ENCODE data around the gene PDE4A.
A peak's percentile ranks its signal among the peaks of the same experiment; 100 is the strongest.

Gene PDE4A

DNA sequence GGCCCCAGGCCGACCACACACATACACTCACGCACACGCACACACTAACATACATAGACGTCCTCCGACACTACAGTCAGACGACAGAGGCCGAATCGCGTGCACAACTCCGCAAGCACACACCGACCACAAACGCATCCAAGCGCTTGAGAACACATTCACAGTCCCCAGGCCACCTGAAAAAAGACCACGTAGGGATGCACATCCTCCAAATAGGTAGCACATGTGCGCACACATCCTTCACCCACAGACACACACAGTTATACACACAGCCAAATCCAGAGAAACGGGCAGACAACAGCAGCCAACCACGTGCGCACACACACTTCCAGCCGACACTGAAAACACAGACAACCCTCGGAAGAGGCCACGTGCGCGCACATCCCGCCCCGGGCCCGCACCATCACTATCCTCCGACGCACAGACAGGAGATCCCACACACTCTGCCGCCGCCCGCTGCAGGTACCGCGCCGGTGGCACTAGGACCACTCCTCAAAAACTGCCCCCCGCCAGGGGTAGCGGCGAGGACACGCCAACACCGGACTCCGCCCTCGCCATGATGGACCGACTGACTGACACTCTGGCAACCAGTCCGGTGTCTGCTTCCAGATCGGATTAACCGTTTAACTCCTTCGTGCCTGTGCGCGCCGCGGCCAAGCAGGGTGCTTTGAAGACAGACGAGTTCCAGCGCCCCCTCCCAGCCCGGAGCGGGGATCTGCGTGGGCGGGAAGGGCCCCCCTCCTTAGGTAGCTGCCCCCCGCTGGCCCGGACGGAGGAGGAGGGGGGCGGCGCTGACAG, 493 bp upstream of the PDE4A start:
- Histone ChIP-seq H3K4me3 (ENCODE audit: low read length) (no peak overlapping the region), H3K27me3 (ENCODE audit: control insufficient read depth, insufficient read depth, low read length) (peaks cover 89% of the 10 kb centered on the region), H3K9me3 (ENCODE audit: control insufficient read depth, low read length) (no peaks in the 10 kb centered on the region), H3K36me3 (ENCODE audit: control insufficient read depth, insufficient read depth, low read length) (no peaks in the 10 kb centered on the region), H3K4me1 (ENCODE audit: control insufficient read depth, insufficient read depth, low read length) (peaks cover 19% of the 10 kb centered on the region), H3K9ac (ENCODE audit: low read length) (no peak overlapping the region)

- Histone ChIP-seq H3K4me1 (ENCODE audit: control insufficient read depth, insufficient read depth, low read length) (peaks cover 26% of the 10 kb centered on the region), H3K27me3 (ENCODE audit: control insufficient read depth, insufficient read depth, low read length) (peaks cover 90% of the 10 kb centered on the region), H3K4me3 (ENCODE audit: low read length) (no peak overlapping the region)
Observed at GRCh38 chr19:10421240-10422045, 1.1 kb downstream of the PDE4A start.

GRCh38 chr19:10422046-10422461, 1.7 kb downstream of the PDE4A start:
- Histone ChIP-seq H3K9me3 (ENCODE audit: control insufficient read depth, low read length) (no peaks in the 10 kb centered on the region), H3K4me1 (ENCODE audit: control insufficient read depth, insufficient read depth, low read length) (peaks cover 26% of the 10 kb centered on the region), H3K27me3 (ENCODE audit: control insufficient read depth, insufficient read depth, low read length) (peaks cover 84% of the 10 kb centered on the region), H3K36me3 (ENCODE audit: control insufficient read depth, insufficient read depth, low read length) (no peaks in the 10 kb centered on the region), H3K4me3 (ENCODE audit: low read length) (no peak overlapping the region), H3K9ac (ENCODE audit: low read length) (no peak overlapping the region)

More at GRCh38 chr19:10421240-10422045, 1.1 kb downstream of the PDE4A start:
- Histone ChIP-seq H3K9ac (ENCODE audit: low read length) (no peak overlapping the region), H3K9me3 (ENCODE audit: control insufficient read depth, low read length) (no peaks in the 10 kb centered on the region), H3K36me3 (ENCODE audit: control insufficient read depth, insufficient read depth, low read length) (no peaks in the 10 kb centered on the region)

GRCh38 chr19:10422846-10423245, 2.5 kb downstream of the PDE4A start:
- peaks cover 26% of the 10 kb centered on the region for H3K4me1 ChIP-seq (ENCODE audit: control insufficient read depth, insufficient read depth, low read length)
- no peak overlapping the region for H3K4me3 ChIP-seq (ENCODE audit: low read length)
- no peaks in the 10 kb centered on the region for H3K36me3 ChIP-seq (ENCODE audit: control insufficient read depth, insufficient read depth, low read length)
- H3K27me3 ChIP-seq (ENCODE audit: control insufficient read depth, insufficient read depth, low read length) = peaks cover 76% of the 10 kb centered on the region
- no peak overlapping the region for H3K9ac ChIP-seq (ENCODE audit: low read length)
- no peaks in the 10 kb centered on the region for H3K9me3 ChIP-seq (ENCODE audit: control insufficient read depth, low read length)

- no peaks in the 10 kb centered on the region for H3K36me3 ChIP-seq (ENCODE audit: control insufficient read depth, insufficient read depth, low read length)
- H3K4me3 ChIP-seq (ENCODE audit: low read length) = no peak overlapping the region
- H3K4me1 ChIP-seq (ENCODE audit: control insufficient read depth, insufficient read depth, low read length) = peaks cover 26% of the 10 kb centered on the region
- H3K9me3 ChIP-seq (ENCODE audit: control insufficient read depth, low read length) = no peaks in the 10 kb centered on the region
- H3K27me3 ChIP-seq (ENCODE audit: control insufficient read depth, insufficient read depth, low read length) = peaks cover 63% of the 10 kb centered on the region
- H3K9ac ChIP-seq (ENCODE audit: low read length) = no peak overlapping the region
Observed at GRCh38 chr19:10424011-10424637, 3.8 kb downstream of the PDE4A start.

- Histone ChIP-seq H3K4me3 (ENCODE audit: low read length) (no peak overlapping the region), H3K9ac (ENCODE audit: low read length) (no peak overlapping the region), H3K27me3 (ENCODE audit: control insufficient read depth, insufficient read depth, low read length) (peaks cover 41% of the 10 kb centered on the region), H3K36me3 (ENCODE audit: control insufficient read depth, insufficient read depth, low read length) (no peaks in the 10 kb centered on the region), H3K9me3 (ENCODE audit: control insufficient read depth, low read length) (no peaks in the 10 kb centered on the region), H3K4me1 (ENCODE audit: control insufficient read depth, insufficient read depth, low read length) (peaks cover 27% of the 10 kb centered on the region)
Observed at GRCh38 chr19:10427169-10427568, 6.8 kb downstream of the PDE4A start.

DNA sequence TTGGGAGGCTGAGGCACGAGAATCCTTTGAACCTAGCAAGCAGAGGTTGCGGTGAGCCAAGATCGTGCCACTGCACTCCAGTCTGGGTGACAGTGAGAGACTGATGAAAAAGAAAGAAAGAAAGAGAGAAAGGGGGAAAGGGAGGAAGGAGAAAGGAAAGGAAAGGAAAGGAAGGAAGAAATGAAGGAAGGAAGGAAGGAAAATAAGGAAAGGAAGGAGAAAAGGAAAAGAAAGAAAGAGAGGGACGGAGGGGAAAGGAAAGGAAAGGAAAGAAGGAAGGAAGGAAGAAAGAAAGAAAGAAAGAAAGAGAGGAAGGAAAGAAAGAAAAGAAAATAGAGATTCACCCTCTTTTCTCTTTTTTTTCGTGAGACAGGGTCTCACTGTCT, 8.7 kb downstream of the PDE4A start:
- Histone ChIP-seq H3K27me3 (ENCODE audit: control insufficient read depth, insufficient read depth, low read length) (peaks cover 23% of the 10 kb centered on the region), H3K9ac (ENCODE audit: low read length) (no peak overlapping the region), H3K4me1 (ENCODE audit: control insufficient read depth, insufficient read depth, low read length) (peaks cover 32% of the 10 kb centered on the region), H3K4me3 (ENCODE audit: low read length) (no peak overlapping the region), H3K9me3 (ENCODE audit: control insufficient read depth, low read length) (no peaks in the 10 kb centered on the region), H3K36me3 (ENCODE audit: control insufficient read depth, insufficient read depth, low read length) (no peaks in the 10 kb centered on the region)

GRCh38 chr19:10430505-10431253, 10.3 kb downstream of the PDE4A start:
- Histone ChIP-seq H3K4me1 (ENCODE audit: control insufficient read depth, insufficient read depth, low read length) (peaks cover 16% of the 10 kb centered on the region), H3K9me3 (ENCODE audit: control insufficient read depth, low read length) (no peaks in the 10 kb centered on the region), H3K36me3 (ENCODE audit: control insufficient read depth, insufficient read depth, low read length) (no peaks in the 10 kb centered on the region), H3K27me3 (ENCODE audit: control insufficient read depth, insufficient read depth, low read length) (peaks cover 10% of the 10 kb centered on the region), H3K9ac (ENCODE audit: low read length) (peak overlapping the region; percentile 62), H3K4me3 (ENCODE audit: low read length) (peak overlapping the region; percentile 77)

DNA sequence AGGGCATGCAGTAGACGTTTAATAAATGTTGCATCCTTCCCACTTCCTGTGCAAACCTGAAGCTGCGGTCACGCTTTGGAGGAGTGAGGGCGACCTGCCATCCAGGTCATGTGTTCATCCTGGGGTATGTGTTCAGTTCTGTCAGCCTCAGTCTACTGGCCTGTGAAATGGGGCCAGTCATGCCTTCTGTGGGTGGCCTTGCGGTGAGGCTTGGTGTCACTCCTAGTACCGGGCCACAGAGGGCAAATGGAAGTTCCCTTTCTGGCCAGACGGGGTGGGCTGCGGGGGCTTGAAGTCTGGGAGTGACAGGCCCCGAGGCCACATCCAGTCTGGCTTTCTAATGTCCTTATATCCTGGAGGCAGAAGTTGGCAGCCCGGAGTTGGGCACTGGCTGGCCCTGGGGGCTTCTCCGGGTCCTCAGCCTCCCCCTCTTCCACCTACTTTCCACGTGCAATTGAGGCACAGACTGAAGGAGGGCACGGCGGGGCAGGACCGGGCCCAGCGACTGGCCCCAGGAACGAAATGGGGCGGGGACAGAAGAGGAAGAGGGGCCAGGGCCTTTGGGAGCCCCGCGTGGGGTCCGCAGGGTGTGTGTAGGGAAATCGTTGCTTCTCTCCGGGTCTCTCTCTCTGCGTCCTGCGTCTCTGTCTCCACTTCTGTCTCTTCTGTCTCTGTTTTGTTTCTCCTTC, 11.1 kb downstream of the PDE4A start:
- peaks cover 16% of the 10 kb centered on the region for H3K4me1 ChIP-seq (ENCODE audit: control insufficient read depth, insufficient read depth, low read length)
- H3K27me3 ChIP-seq (ENCODE audit: control insufficient read depth, insufficient read depth, low read length) = peaks cover 6% of the 10 kb centered on the region
- peak overlapping the region; percentile 62 for H3K9ac ChIP-seq (ENCODE audit: low read length)
- H3K36me3 ChIP-seq (ENCODE audit: control insufficient read depth, insufficient read depth, low read length) = no peaks in the 10 kb centered on the region
- peak overlapping the region; percentile 77 for H3K4me3 ChIP-seq (ENCODE audit: low read length)
- no peaks in the 10 kb centered on the region for H3K9me3 ChIP-seq (ENCODE audit: control insufficient read depth, low read length)

- Histone ChIP-seq H3K27me3 (ENCODE audit: control insufficient read depth, insufficient read depth, low read length) (peaks cover 6% of the 10 kb centered on the region), H3K4me3 (ENCODE audit: low read length) (peak overlapping the region; percentile 77), H3K9me3 (ENCODE audit: control insufficient read depth, low read length) (no peaks in the 10 kb centered on the region), H3K36me3 (ENCODE audit: control insufficient read depth, insufficient read depth, low read length) (no peaks in the 10 kb centered on the region), H3K9ac (ENCODE audit: low read length) (peak overlapping the region; percentile 62), H3K4me1 (ENCODE audit: control insufficient read depth, insufficient read depth, low read length) (peaks cover 16% of the 10 kb centered on the region)
Observed at GRCh38 chr19:10431943-10432735, 11.8 kb downstream of the PDE4A start.

All from mucosa of stomach (tissue), 1 donor.